ENCODE results near the gene KCTD5. TPM values are rescaled to one million over a fixed set of nuclear protein-coding genes. Genes with fewer than 3 reads are reported as not detected.
A peak's percentile ranks its signal among the peaks of the same experiment; 100 is the strongest.

KCTD5 gene
- total RNA-seq, 1 donor from 2014 or later: 40.2 TPM

DNA sequence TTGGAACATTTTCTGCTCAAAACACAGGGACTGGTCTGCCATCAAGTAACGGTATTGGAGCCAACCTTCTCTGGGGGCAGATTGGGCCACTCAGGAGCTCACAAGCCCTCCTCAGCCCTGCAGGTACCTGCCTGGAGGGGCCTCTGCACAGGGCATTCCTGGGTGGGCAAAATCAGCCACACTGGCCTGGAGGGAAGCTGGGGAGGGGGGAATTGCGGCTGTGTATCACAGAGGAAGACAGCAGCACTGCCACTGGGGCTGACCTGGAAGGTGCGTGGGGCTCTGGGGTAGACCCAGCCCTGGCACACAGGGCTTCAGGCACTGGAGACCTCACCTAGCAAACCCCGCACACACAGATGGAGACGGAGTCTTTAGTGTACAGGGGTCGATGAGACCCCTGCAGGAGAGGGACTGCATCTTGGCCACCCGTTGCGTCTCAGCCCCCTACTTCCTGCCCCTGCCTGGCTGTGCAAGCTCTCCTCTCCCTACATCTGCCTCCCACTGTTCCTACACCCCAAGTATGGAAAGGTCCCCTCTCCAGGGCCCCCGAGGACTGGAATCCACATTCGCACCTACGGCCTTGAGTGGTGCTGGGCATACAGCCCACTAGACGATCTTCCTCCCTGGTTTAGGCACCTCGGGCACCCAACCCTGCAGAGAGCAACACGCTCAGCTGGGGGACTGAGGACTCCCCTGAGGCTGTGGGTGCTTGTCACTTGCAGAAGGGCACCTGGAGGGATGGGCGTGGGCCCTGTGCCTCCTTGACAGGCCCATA is 63.0 kb downstream of the KCTD5 start:
- no peak for DNase-seq (ENCODE audit: extremely low read depth, low read depth, low spot score)

- DNase-seq (ENCODE audit: extremely low read depth, low read depth, low spot score): no peak
Measured at GRCh38 chr16:2745961-2746360, 63.6 kb downstream of the KCTD5 start.

- DNase-seq (ENCODE audit: extremely low read depth, low read depth, low spot score): no peak
Measured at GRCh38 chr16:2748757-2749455, 66.6 kb downstream of the KCTD5 start.

- no peak for DNase-seq (ENCODE audit: extremely low read depth, low read depth, low spot score)
Measured at GRCh38 chr16:2749476-2749875, 67.2 kb downstream of the KCTD5 start.

- no peak for DNase-seq (ENCODE audit: extremely low read depth, low read depth, low spot score)
Measured at GRCh38 chr16:2749936-2750335, 67.6 kb downstream of the KCTD5 start.

DNA sequence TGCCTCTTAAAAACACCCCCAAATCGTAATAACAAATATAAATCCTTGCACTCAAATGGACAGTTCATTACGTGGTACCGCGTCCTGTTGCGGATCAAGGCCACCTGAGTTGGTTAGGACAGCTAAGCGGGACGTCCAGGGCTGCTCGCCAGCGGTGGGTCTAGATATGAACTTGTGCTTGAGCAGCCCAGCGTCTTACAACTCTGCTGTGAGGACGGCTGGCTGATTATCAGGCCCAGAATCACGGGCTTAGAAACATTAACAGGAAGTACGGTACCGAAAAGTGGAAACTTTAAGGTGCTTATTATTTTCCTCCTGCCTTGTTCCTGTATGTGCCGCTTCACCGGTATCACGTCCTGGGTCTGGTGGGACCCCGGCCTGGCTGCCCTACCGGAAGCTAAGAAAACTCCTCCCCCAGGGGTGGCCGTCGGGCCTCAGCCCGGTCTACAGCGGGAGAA is 69.3 kb downstream of the KCTD5 start:
- no peak for DNase-seq (ENCODE audit: extremely low read depth, low read depth, low spot score)

DNA sequence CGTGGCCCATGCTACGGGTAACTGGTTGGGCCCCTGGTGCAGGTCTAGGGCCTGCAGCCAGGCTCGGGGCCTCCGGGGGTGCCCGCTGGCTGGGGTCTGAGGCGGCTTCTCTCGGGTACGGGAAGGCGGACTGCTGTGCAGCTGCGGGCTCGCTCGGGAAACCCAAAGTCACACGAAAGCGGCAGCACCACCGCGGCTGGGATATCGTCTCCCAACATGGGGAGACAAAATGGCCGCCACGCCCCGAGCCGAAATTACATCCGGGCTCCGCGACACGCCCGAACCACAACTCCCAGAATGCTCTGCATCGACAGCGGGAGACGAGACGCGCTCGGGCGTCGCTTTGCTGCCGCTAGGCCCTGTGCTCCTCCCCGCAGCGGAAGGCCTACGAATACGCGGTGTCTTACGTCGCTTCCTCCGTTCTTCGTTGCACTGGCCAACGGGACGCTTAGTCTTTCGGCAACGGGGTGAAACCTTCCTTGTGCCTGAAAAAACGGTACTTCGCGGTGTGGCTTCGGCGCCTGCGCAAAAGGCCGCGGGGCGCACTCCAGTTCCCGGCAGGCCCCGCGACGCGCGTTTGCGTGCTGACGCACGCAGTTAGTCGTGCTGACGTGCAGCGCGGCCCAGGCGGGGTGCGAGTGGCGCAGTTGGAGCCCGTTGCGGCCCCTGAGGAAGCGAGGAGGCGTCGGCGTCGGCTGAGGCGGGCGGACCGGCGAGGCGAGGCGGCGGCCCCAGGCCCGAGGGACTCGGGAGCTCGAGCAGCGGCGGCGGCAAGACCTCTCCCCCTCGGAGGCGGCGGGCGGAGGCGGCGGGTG is 69.9 kb downstream of the KCTD5 start, which contains the start of gene SRRM2:
SRRM2 (plus strand) TSS at position 604 of the 815 bp plus-strand sequence. CDS start 3,727 bp downstream, outside the sequence.
- DNase-seq (ENCODE audit: extremely low read depth, low read depth, low spot score): peak; percentile 80

DNA sequence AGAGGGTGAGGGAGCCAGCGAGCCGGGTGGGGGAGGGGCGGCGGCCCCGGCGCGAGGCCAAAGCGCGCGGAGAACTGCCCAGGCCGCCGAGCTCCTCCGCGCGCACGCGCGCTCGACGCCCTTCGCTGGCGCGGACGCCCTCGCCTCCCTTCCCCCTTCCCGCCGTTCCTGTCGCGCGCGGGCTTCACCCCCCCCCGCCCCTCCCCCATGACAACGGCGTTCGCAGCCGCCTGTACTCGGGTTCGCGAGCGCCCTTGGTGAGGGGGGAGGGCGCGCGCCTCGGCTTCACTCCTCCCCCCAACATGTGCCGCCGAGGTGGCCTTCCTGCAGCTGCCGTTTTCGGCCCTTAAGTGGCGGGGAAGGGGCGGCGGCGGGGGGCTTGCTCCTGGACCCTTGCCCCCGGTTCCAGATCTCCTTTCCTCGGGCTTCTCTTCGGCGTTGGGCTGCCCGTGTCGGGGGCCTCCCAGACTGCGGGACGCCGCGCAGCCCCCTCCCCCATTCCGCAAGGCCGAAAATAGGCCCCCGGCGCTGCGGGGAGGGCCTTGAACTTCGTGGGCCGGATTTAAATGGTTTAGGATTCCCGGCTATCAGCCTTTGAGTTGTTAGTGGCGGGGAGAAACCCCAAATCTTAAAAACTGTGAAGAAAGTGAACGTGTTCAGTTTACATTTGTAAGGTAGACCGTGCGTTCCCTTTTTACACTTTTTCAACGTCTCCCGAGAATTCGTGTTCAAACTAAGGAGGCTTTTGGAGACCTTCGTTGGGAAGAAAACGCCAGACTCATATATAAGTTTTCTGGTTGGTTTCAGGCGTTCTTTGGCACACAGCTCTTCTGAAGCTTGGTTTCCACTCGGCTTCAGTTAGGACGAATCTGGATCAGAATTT is 70.8 kb downstream of the KCTD5 start:
- DNase-seq (ENCODE audit: extremely low read depth, low read depth, low spot score): no peak

GRCh38 chr16:2753733-2754020 is 71.4 kb downstream of the KCTD5 start:
- DNase-seq (ENCODE audit: extremely low read depth, low read depth, low spot score): no peak

GRCh38 chr16:2755158-2755557 is 72.8 kb downstream of the KCTD5 start:
- DNase-seq (ENCODE audit: extremely low read depth, low read depth, low spot score): no peak

- DNase-seq (ENCODE audit: extremely low read depth, low read depth, low spot score): no peak
Measured at GRCh38 chr16:2756288-2757015, 74.1 kb downstream of the KCTD5 start.

DNA sequence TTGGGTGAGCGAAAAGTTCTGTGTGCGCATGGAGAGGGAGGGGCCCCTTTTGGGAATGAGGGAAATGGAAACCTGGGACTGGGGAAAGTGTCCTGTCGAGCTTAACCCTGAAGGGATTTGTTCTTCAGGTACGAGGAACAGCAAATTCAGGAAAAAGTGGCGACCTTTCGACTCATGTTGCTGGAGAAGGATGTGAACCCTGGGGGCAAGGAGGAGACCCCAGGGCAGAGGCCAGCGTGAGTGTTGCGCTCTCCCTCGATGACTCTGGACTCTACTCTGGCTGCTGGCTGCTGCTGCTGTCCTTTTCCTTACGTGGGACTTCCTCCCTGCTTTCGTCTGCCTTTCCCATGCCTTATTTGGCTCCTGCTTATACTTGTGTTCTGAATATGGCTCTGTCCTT is 75.0 kb downstream of the KCTD5 start:
- DNase-seq (ENCODE audit: extremely low read depth, low read depth, low spot score): no peak

Other genes with a start within 250 kb of the KCTD5 start
- gene TEDC2, start 222.4 kb upstream of the KCTD5 start, total RNA-seq: 12.1 and 16.1 TPM in 2 replicates
- gene NTN3, start 211.2 kb upstream of the KCTD5 start, total RNA-seq: 0.35 TPM in 1 of 2 replicates, not detected in the other
- gene TBC1D24, start 207.4 kb upstream of the KCTD5 start, total RNA-seq: 12.9 and 19.7 TPM in 2 replicates
- 68.0 and 126 TPM in 2 replicates for gene ATP6V0C, start 168.6 kb upstream of the KCTD5 start, total RNA-seq
- gene AMDHD2, start 162.2 kb upstream of the KCTD5 start, total RNA-seq: 71.3 and 75.4 TPM in 2 replicates
- gene CEMP1, start 151.1 kb upstream of the KCTD5 start, total RNA-seq: not detected in 2 replicates
- gene PDPK1, start 144.5 kb upstream of the KCTD5 start, total RNA-seq: 21.0 and 32.0 TPM in 2 replicates
- gene PRSS27, start 37.7 kb downstream of the KCTD5 start, total RNA-seq: 0.05 and 1.1 TPM in 2 replicates
- gene SRRM2, start 70.1 kb downstream of the KCTD5 start, total RNA-seq: 117 and 239 TPM in 2 replicates
- 231 and 338 TPM in 2 replicates for gene ELOB, start 94.8 kb downstream of the KCTD5 start, total RNA-seq
- gene PRSS33, start 105.0 kb downstream of the KCTD5 start, total RNA-seq: not detected in 2 replicates
- not detected in 2 replicates for gene PRSS41, start 115.9 kb downstream of the KCTD5 start, total RNA-seq
- not detected in 2 replicates for gene PRSS21, start 134.7 kb downstream of the KCTD5 start, total RNA-seq
- gene ZG16B, start 147.8 kb downstream of the KCTD5 start, total RNA-seq: 0.99 TPM in 1 of 2 replicates, not detected in the other
- gene PRSS22, start 175.6 kb downstream of the KCTD5 start, total RNA-seq: 0.44 TPM in 1 of 2 replicates, not detected in the other
- gene FLYWCH2, start 200.7 kb downstream of the KCTD5 start, total RNA-seq: 81.6 and 96.0 TPM in 2 replicates
- gene FLYWCH1, start 229.4 kb downstream of the KCTD5 start, total RNA-seq: 49.2 and 56.5 TPM in 2 replicates